Vagina (tissue), 2 donors: ENCODE results near the gene MACF1. TPM values are rescaled to one million over a fixed set of nuclear protein-coding genes. Genes with fewer than 3 reads are reported as not detected.

Source experiments
- DNase-seq, 2 donors: peaks; one replicate each; pipeline ENCODE4 v3.0.0-alpha.2; 2017; ENCODE audit errors: extremely low spot score in 2 of 2
- H3K27ac ChIP-seq: fragments of 200-600 bp; sonication (generic); one replicate; pipeline ENCODE4 v1.5.1; 2019
- H3K27me3 ChIP-seq: fragments of 200-600 bp; sonication (generic); one replicate; pipeline ENCODE4 v1.5.1; 2019
- H3K36me3 ChIP-seq, 2 donors: fragments of 200-600 bp; sonication (generic); one replicate each; pipeline ENCODE4 v1.5.1; 2017 to 2019
- H3K4me1 ChIP-seq: fragments of 200-600 bp; sonication (generic); one replicate; pipeline ENCODE4 v1.5.1; 2019
- H3K4me3 ChIP-seq, 2 donors: fragments of 200-600 bp; sonication (generic); 1 replicate in 1 of 2; 2 replicates in 1 of 2; pipeline ENCODE4 v1.5.1; 2016 to 2019
- H3K9me3 ChIP-seq: fragments of 200-600 bp; sonication (generic); one replicate; pipeline ENCODE4 v1.5.1; 2019
- CTCF ChIP-seq, 3 experiments: fragments of 450-650 bp in 2 of 3; fragments of 200-600 bp in 1 of 3; sonication (generic) in 1 of 3; IDR thresholded peaks; one replicate each; pipeline ENCODE4 v1.5.1; 2017 to 2019; ENCODE audit warnings: antibody characterized with exemption in 3 of 3, mild to moderate bottlenecking in 2 of 3, moderate library complexity in 2 of 3
- POLR2A ChIP-seq, 2 donors: fragments of 450-650 bp; IDR thresholded peaks; one replicate each; pipeline ENCODE4 v1.6.1; 2017; ENCODE audit warnings: antibody characterized with exemption in 2 of 2, mild to moderate bottlenecking in 2 of 2, moderate library complexity in 2 of 2
- POLR2AphosphoS5 ChIP-seq, 2 donors: sonication (generic); formaldehyde crosslinking; IDR thresholded peaks; one replicate each; pipeline ENCODE4 v1.9.0; 2017; ENCODE audit warnings: antibody characterized with exemption in 2 of 2, mild to moderate bottlenecking in 2 of 2, low read depth in 1 of 2; ENCODE audit not compliant: insufficient read depth in 1 of 2
- intact Hi-C: fragments of 100-400 bp; cut with DNase I; formaldehyde crosslinking; loops from one replicate; pipeline ENCODE4 v1.15.1; 2023
- total RNA-seq: library from RNA; depleted of rRNA; stranded (reverse); fragments of >200 nt; gene quantifications from one replicate; pipeline ENCODE4 v1.2.3, GENCODE V29; 2016

Gene MACF1
- total RNA-seq, 1 donor from 2014 or later = 291 TPM

- Histone ChIP-seq H3K36me3 (peaks cover 0 to 6% of the 10 kb centered on the region in 2 donors), H3K9me3 (no peaks in the 10 kb centered on the region), H3K4me1 (peaks cover 74% of the 10 kb centered on the region), H3K27ac (peak overlapping the region; percentile 89), H3K27me3 (no peaks in the 10 kb centered on the region), H3K4me3 (peak overlapping the region; percentile 61 to 74)
- no peak for DNase-seq
- no peak for TF ChIP-seq POLR2AphosphoS5 (IDR thresholded peaks at IDR 0.05; ENCODE audit: insufficient read depth in 1 of 2, low read depth in 1 of 2)
- TF ChIP-seq POLR2A (IDR thresholded peaks at IDR 0.05) = peak in 1 of 2 donors; percentile 18
- intact Hi-C loops = loop anchor here (10.0 kb wide), 1 partner anchor 294 kb away; no protein-coding TSS in a partner anchor
Observed at GRCh38 chr1:39409055-39409816, 204.7 kb downstream of the MACF1 start.

DNA sequence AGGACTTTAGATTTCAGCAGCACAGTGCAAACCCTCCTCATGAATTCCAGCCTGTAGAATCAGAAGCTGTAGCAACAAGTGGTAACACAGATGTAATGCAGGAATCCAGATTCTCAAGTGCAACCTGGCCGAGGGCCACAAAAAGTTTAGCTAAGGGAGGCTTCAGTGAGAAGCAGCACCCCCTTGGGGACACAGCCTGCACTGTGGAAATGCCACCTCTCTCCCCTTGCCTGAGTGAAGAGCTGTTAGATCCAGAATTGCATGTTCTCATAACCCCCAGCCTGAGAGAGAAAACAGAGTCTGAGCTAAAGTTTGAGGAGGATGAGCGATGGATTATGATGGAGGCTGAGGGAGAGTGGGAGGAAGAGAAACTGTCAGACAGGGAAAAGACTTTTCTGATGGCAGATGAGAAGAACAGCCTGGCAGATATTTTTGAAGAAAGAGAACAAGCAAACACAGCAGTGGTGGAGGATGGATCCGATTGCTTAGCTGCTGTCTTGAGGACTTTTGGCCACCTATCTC is 206.5 kb downstream of the MACF1 start:
- peak; percentile 51 to 61 (median 53) for TF ChIP-seq CTCF (IDR thresholded peaks at IDR 0.05)
- TF ChIP-seq POLR2AphosphoS5 (IDR thresholded peaks at IDR 0.05; ENCODE audit: insufficient read depth in 1 of 2, low read depth in 1 of 2) = no peak
- TF ChIP-seq POLR2A (IDR thresholded peaks at IDR 0.05) = no peak
- Histone ChIP-seq H3K4me1 (peaks cover 77% of the 10 kb centered on the region), H3K36me3 (peaks cover 0 to 10% of the 10 kb centered on the region in 2 donors), H3K4me3 (peak overlapping the region in 1 of 2 donors; percentile 17), H3K9me3 (no peaks in the 10 kb centered on the region), H3K27me3 (no peaks in the 10 kb centered on the region), H3K27ac (peak overlapping the region; percentile 43)
- DNase-seq = no peak
- intact Hi-C loops = no loop called here

GRCh38 chr1:39411526-39412478 is 207.3 kb downstream of the MACF1 start:
- peak overlapping the region in 1 of 2 donors; percentile 17 for H3K4me3 ChIP-seq
- no peaks in the 10 kb centered on the region for H3K9me3 ChIP-seq
- TF ChIP-seq CTCF (IDR thresholded peaks at IDR 0.05) (no peak), POLR2A (IDR thresholded peaks at IDR 0.05) (no peak), POLR2AphosphoS5 (IDR thresholded peaks at IDR 0.05; ENCODE audit: insufficient read depth in 1 of 2, low read depth in 1 of 2) (no peak)
- peak overlapping the region; percentile 43 for H3K27ac ChIP-seq
- intact Hi-C loops = no loop called here
- peaks cover 0 to 12% of the 10 kb centered on the region in 2 donors for H3K36me3 ChIP-seq
- no peaks in the 10 kb centered on the region for H3K27me3 ChIP-seq
- no peak for DNase-seq
- H3K4me1 ChIP-seq = peaks cover 83% of the 10 kb centered on the region

- Histone ChIP-seq H3K9me3 (no peaks in the 10 kb centered on the region), H3K27ac (no peak overlapping the region), H3K36me3 (peaks cover 0 to 12% of the 10 kb centered on the region in 2 donors), H3K4me3 (no peak overlapping the region), H3K27me3 (no peaks in the 10 kb centered on the region), H3K4me1 (peaks cover 83% of the 10 kb centered on the region)
- TF ChIP-seq CTCF (IDR thresholded peaks at IDR 0.05) = no peak
- TF ChIP-seq POLR2AphosphoS5 (IDR thresholded peaks at IDR 0.05; ENCODE audit: insufficient read depth in 1 of 2, low read depth in 1 of 2) = no peak
- no peak for TF ChIP-seq POLR2A (IDR thresholded peaks at IDR 0.05)
- no peak for DNase-seq
- intact Hi-C loops = no loop called here
Observed at GRCh38 chr1:39412892-39413291, 208.4 kb downstream of the MACF1 start.

DNA sequence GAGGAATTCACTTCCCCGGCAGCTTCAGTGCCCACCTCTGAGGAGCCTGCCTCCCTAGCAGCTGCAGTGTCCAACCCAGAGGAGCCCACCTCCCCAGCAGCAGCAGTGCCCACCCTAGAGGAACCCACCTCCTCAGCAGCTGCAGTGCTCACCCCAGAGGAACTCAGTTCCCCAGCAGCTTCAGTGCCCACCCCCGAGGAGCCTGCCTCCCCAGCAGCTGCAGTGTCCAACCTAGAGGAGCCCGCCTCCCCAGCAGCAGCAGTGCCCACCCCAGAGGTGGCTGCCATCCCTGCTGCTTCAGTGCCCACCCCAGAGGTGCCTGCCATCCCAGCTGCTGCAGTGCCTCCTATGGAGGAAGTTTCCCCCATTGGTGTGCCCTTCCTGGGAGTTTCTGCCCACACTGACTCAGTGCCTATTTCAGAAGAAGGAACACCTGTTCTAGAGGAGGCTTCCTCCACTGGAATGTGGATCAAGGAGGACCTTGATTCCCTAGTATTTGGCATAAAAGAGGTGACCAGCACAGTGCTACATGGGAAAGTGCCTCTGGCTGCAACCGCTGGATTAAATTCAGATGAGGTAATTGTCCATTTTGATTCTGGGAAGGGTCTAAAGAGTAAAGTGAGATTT is 209.5 kb downstream of the MACF1 start:
- peaks cover 86% of the 10 kb centered on the region for H3K4me1 ChIP-seq
- intact Hi-C loops = no loop called here
- H3K36me3 ChIP-seq = peaks cover 0 to 12% of the 10 kb centered on the region in 2 donors
- no peaks in the 10 kb centered on the region for H3K9me3 ChIP-seq
- DNase-seq = no peak
- H3K4me3 ChIP-seq = no peak overlapping the region
- H3K27me3 ChIP-seq = no peaks in the 10 kb centered on the region
- TF ChIP-seq CTCF (IDR thresholded peaks at IDR 0.05) (no peak), POLR2A (IDR thresholded peaks at IDR 0.05) (no peak), POLR2AphosphoS5 (IDR thresholded peaks at IDR 0.05; ENCODE audit: insufficient read depth in 1 of 2, low read depth in 1 of 2) (no peak)
- H3K27ac ChIP-seq = no peak overlapping the region
